RWPE2 (cell line): ENCODE data around the gene PDPR.
"Not testable (repeated sequence)": the region's sequence is repeated elsewhere in the genome, so short reads cannot be mapped to it uniquely, and the experiment has no call there.

ENCODE experiments used
- ATAC-seq: fragments of 200-7000 bp; cut with Tn5 transposase; 3 replicates; pipeline ENCODE4 v1.9.1; 2021; ENCODE audit warnings: low read depth
- DNase-seq: peaks from one replicate; pipeline ENCODE4 v3.0.0-alpha.2; 2020; ENCODE audit warnings: low spot score
- H3K27ac ChIP-seq: fragments of 450-650 bp; 2 replicates; pipeline ENCODE4 v1.5.1; 2017; ENCODE audit warnings: mild to moderate bottlenecking; ENCODE audit not compliant: poor library complexity, severe bottlenecking
- H3K27me3 ChIP-seq: fragments of 250-450 bp; sonication (Bioruptor Pico); 2 replicates; pipeline ENCODE4 v1.5.1; 2021; ENCODE audit warnings: mild to moderate bottlenecking, moderate library complexity; ENCODE audit not compliant: insufficient read depth, poor library complexity, severe bottlenecking
- H3K36me3 ChIP-seq: fragments of 250-450 bp; sonication (Bioruptor Pico); 2 replicates; pipeline ENCODE4 v1.5.1; 2020; ENCODE audit warnings: low read depth, mild to moderate bottlenecking, moderate library complexity
- H3K4me1 ChIP-seq: fragments of 250-450 bp; sonication (Bioruptor Pico); 2 replicates; pipeline ENCODE4 v1.5.1; 2021; ENCODE audit warnings: mild to moderate bottlenecking, moderate library complexity; ENCODE audit not compliant: insufficient read depth, poor library complexity, severe bottlenecking
- H3K4me3 ChIP-seq: fragments of 250-450 bp; sonication (Bioruptor Pico); 2 replicates; pipeline ENCODE4 v1.5.1; 2021; ENCODE audit warnings: mild to moderate bottlenecking, moderate library complexity; ENCODE audit not compliant: severe bottlenecking
- H3K9me3 ChIP-seq: fragments of 250-450 bp; sonication (Bioruptor Pico); 2 replicates; pipeline ENCODE4 v1.5.1; 2021; ENCODE audit warnings: mild to moderate bottlenecking, moderate library complexity; ENCODE audit not compliant: severe bottlenecking

PDPR gene

GRCh38 chr16:70091104-70091503 is 23.0 kb upstream of the PDPR start:
- not testable (repeated sequence) for DNase-seq, H3K4me1 ChIP-seq, H3K27me3 ChIP-seq

GRCh38 chr16:70094096-70094495 is 20.0 kb upstream of the PDPR start:
- H3K27me3 ChIP-seq, ATAC-seq, H3K27ac ChIP-seq, H3K4me1 ChIP-seq, H3K9me3 ChIP-seq, H3K4me3 ChIP-seq, H3K36me3 ChIP-seq, DNase-seq: not testable (repeated sequence)

More at GRCh38 chr16:70091104-70091503, 23.0 kb upstream of the PDPR start:
- not testable (repeated sequence) for H3K4me3 ChIP-seq, H3K27ac ChIP-seq, H3K9me3 ChIP-seq, ATAC-seq, H3K36me3 ChIP-seq

- not testable (repeated sequence) for DNase-seq, H3K4me3 ChIP-seq, H3K27ac ChIP-seq, H3K27me3 ChIP-seq, H3K9me3 ChIP-seq, H3K4me1 ChIP-seq, H3K36me3 ChIP-seq, ATAC-seq
These were observed 4.4 kb upstream of the PDPR start for GRCh38 chr16:70109583-70110279.

- not testable (repeated sequence) for H3K27ac ChIP-seq, ATAC-seq, H3K4me3 ChIP-seq, H3K27me3 ChIP-seq, H3K4me1 ChIP-seq, H3K36me3 ChIP-seq, H3K9me3 ChIP-seq, DNase-seq
These were observed 2.0 kb upstream of the PDPR start for GRCh38 chr16:70112162-70112561.

- H3K27ac ChIP-seq: not testable (repeated sequence)
- H3K4me3 ChIP-seq: peak overlapping the region; percentile 65
These were observed 542 bp upstream of the PDPR start for GRCh38 chr16:70113599-70113981.

GRCh38 chr16:70118354-70118753 is 4.2 kb downstream of the PDPR start:
- H3K27ac ChIP-seq, H3K4me1 ChIP-seq, DNase-seq, H3K36me3 ChIP-seq, H3K9me3 ChIP-seq, H3K4me3 ChIP-seq, ATAC-seq, H3K27me3 ChIP-seq: not testable (repeated sequence)

More at GRCh38 chr16:70113599-70113981, 542 bp upstream of the PDPR start:
- ATAC-seq: peak; percentile 49
- not testable (repeated sequence) for H3K27me3 ChIP-seq, DNase-seq, H3K9me3 ChIP-seq, H3K4me1 ChIP-seq, H3K36me3 ChIP-seq

- H3K4me3 ChIP-seq, H3K27me3 ChIP-seq, H3K9me3 ChIP-seq, H3K4me1 ChIP-seq, H3K27ac ChIP-seq, H3K36me3 ChIP-seq, DNase-seq, ATAC-seq: not testable (repeated sequence)
These were observed 4.6 kb downstream of the PDPR start for GRCh38 chr16:70118776-70119175.

- H3K36me3 ChIP-seq, H3K4me1 ChIP-seq: not testable (repeated sequence)
These were observed 6.3 kb downstream of the PDPR start for GRCh38 chr16:70120398-70120797.

GRCh38 chr16:70123822-70124221 is 9.7 kb downstream of the PDPR start:
- H3K36me3 ChIP-seq: peaks cover 14% of the 10 kb centered on the region; the same call in 1 of the 2 replicates
- not testable (repeated sequence) for ATAC-seq, H3K27me3 ChIP-seq, H3K4me1 ChIP-seq, H3K9me3 ChIP-seq, DNase-seq, H3K27ac ChIP-seq, H3K4me3 ChIP-seq

More at GRCh38 chr16:70120398-70120797, 6.3 kb downstream of the PDPR start:
- DNase-seq, H3K4me3 ChIP-seq, H3K9me3 ChIP-seq, H3K27ac ChIP-seq, H3K27me3 ChIP-seq, ATAC-seq: not testable (repeated sequence)

- not testable (repeated sequence) for H3K4me1 ChIP-seq, ATAC-seq, DNase-seq, H3K27ac ChIP-seq, H3K27me3 ChIP-seq, H3K9me3 ChIP-seq, H3K4me3 ChIP-seq
- peaks cover 30% of the 10 kb centered on the region for H3K36me3 ChIP-seq
These were observed 12.1 kb downstream of the PDPR start for GRCh38 chr16:70126226-70126625.

GRCh38 chr16:70127706-70128105 is 13.6 kb downstream of the PDPR start:
- not testable (repeated sequence) for ATAC-seq, H3K4me3 ChIP-seq, H3K4me1 ChIP-seq, DNase-seq, H3K27ac ChIP-seq, H3K27me3 ChIP-seq, H3K9me3 ChIP-seq
- peaks cover 28% of the 10 kb centered on the region for H3K36me3 ChIP-seq

- DNase-seq, ATAC-seq, H3K4me3 ChIP-seq, H3K27ac ChIP-seq, H3K27me3 ChIP-seq, H3K9me3 ChIP-seq, H3K4me1 ChIP-seq: not testable (repeated sequence)
- H3K36me3 ChIP-seq: peaks cover 30% of the 10 kb centered on the region
These were observed 14.7 kb downstream of the PDPR start for GRCh38 chr16:70128844-70129243.
